Hematopoietic multipotent progenitor cell treated with erythropoietin and hydrocortisone succinate and interleukin-3 and kit ligand, for 8 days (in vitro differentiated cells): ENCODE results near the gene DNAJC9.

ENCODE experiments used
- DNase-seq: peaks from one replicate; pipeline ENCODE4 v3.0.0-alpha.2; 2015

DNAJC9 gene

DNA sequence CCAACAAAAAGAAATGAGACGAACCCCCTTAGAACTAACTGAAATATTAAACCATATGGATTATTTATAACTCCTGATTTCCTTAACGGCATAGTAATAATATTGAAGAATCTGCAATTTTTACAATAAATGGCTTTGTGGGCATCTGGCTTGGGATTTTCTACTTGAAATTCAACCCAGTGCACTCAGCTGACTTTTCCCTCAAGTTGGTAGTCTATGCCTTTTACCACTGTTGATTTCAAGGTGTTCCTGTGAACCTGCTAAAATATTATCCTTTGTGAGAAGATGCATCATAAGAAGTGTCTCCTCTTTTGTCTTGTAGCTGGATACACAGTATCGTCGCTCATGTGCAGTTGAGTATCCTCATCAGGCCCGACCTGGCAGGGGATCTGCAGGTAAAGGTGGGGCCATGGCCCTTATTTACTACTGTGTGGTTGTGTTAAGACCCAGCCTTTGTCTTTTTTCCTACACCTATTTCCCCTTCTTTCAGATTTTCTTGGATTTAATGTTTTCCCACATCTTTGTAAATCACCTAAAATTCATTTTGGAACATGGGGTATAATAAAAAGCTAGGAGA, 8.0 kb downstream of the DNAJC9 start:
- no peak for DNase-seq

DNA sequence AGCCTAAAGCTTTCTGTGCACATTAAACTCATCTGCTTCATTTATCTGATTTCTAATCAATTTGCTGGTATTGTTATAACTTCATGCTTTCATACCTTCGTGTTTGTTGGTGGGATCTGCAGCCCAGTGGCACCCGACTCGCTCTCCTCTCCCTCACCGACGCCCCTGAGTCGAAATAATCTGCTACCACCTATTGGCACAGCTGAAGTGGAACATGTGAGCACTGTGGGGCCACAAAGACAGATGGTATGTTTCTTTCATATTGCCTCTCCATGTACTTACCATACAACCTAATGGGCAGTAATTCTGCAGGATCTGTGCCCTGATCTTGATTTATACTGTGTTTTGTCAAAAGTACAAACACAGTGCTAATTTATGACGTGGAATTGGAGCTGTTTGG, 12.4 kb downstream of the DNAJC9 start:
- no peak for DNase-seq

DNA sequence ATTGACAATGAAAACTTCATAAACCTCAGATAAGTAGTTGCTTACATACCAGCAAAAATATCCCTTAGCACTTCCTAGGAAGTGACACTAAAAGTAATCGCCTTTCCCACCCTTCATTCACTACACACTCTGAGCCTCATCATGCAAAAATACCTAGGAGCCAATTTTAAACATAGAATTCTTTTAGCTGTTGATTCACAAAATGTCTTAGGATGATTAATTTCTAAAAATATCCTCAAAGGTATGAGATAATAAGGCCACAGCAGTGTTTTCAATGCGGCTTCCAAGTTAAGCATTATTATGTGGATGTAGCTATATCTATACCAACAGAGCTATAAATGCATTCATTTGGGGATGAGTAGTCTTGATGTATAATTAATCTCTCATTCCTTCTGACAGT, 13.2 kb downstream of the DNAJC9 start:
- no peak for DNase-seq

DNA sequence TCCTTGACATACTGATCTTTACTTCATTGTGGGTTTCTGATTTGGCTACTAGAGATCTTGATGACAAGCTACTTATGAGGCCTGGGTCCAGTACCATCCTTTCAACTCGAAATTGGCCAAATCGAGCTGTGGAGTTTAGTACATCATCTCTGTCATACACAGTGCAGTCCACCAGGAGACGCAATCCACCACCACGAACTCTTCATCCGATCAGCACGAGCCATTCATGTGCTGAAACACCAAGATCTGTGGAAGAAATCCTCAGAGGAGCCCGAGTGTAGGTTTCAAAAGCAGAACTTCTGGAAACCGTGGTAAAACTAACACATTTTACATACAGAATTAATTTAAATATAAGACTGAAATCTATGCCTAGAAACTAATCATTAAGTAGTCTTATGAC, 14.2 kb downstream of the DNAJC9 start:
- DNase-seq = peak; percentile 51

DNA sequence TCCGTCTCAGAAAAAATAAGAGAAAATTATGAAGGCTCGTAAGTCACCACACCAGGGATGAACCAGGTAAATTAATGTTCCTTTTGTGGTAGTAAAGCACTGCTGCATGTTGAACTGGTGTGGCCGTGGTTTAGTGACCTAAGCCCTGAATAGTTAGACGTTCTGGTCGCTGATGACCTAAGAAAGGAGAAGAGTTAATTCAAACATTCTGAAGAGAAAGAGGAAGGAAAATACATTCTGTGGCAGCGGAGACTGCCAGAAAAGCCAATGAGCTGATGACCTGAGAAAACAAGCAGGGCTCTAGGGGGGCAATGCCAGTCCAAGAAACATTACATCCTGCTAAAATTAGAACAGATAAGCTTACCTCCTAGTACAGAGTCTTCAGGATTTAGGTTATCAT, 17.5 kb downstream of the DNAJC9 start:
- DNase-seq = no peak

DNA sequence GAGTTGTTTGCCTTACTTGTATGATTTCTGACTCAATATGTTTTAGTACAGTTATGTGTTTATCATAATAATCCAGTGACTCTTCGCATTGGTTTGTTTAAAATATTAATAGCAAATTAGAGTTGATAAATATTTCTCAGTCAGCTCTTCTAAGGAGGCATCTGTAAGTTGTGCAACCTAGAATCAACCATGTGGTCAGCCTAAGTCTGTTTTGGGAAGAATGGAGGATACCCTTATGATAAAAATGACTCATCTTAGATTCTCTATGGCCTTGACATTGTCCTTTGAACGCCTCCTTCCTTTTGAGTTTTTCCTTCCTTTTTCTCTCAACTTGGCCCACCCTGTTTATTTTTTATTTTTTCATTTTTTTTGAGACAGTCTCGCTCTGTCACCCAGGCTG, 18.8 kb downstream of the DNAJC9 start:
- no peak for DNase-seq

DNA sequence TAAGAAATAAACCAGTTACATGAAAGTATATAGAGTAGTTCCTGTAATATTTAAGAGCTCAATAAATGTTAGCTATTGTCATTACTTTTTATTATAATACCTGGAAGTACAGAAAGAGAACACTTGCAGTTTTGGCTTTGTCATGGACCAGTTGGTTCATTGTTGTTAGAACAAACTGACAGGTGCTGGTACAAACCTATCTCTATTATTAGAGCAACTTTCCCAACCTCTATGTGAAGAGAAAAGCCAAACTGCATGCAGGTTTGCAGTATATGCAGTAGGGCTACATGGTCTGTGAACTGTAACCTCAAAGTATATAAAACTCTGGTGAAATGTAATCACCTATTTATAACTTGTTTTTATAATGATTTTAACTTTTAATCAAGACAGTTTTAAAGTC, 20.4 kb downstream of the DNAJC9 start:
- DNase-seq = no peak

DNA sequence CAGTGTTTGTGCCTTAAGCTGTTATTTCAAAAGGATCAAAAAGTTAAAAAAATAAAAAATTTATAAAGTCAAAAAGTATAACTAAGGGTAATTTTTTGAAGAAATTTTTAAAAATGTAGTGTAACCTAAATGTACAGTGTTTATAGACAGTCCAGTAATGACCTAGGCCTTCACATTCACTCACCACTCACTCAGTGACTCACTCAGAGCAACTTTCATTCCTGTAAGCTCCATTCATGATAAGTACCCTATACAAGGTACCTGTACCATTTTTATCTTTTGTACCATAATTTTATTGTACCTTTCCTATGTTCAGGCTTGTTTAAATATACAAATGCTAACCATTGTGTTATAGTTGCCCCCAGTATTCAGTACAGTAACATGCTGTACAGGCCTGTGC, 21.5 kb downstream of the DNAJC9 start:
- DNase-seq = no peak

DNA sequence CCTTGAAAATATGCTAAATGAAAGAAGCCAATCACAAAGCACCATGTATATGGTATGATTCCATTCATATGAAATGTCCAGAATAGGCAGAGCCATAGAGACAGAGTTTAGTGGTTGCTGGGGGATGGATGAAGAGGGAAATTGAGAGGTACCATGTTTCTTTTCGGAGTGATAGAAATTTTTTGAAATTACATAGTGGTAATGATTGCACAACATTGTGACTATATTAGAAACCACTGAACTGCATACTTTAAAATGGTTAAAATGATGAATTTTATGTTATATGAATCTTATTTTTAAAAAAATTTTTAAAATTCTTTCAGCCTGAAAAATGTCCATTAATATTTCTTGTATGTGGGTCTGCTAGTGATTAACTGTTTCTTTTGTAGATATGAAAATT, 26.1 kb downstream of the DNAJC9 start:
- no peak for DNase-seq

DNA sequence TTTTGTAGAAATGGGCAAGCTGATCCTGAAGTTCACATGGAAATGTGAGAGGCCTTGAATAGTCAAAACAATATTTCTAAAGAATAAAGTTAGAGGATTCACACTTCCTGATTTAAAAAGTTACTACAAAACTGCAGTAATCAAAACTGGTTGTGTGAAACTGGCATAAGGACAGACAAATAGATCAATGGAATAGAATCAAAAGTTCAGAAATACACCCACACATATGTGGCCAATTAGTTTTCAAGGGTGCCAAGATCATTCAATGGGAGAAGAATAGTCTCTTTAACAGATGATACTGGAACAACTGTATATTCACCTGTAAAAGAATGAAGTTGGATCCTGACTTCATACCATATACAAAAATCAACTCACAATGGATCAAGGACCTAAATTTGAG, 27.7 kb downstream of the DNAJC9 start:
- no peak for DNase-seq

DNA sequence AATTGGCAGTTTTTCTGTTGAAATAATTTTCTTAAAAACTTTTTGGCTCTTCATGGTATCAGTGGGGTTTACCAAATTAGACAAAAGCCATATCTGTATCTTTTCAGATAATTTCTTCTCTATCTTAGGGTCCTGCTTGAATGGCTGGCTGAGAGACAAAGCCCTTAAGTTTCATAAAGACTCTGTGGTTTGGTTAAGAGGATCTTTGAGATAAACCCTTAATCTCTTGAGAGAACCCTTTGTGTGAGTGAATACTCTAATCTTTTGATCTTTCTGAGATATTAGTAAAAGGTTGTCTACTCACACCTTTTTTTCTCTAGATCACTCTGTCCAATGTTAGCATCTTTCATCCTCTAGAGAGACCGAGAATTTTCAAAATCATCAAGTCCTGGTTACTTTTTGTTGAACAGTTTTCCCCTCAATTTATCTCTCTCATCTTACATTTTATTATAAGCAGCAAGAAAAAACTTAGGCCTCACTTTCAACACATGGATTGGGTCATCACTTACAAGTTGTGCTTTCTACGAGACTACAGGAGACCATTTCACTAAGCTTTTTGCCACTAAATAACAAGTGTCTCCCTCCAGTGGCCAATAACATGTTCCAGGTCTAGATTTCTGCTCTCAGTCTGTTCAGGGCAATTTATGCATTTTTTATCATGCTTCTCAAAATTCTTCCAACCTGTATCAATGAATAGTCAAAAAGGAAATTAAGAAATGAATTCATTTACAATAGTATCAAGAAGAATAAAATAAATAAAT, 28.4 kb downstream of the DNAJC9 start:
- DNase-seq = peak; percentile 61

DNA sequence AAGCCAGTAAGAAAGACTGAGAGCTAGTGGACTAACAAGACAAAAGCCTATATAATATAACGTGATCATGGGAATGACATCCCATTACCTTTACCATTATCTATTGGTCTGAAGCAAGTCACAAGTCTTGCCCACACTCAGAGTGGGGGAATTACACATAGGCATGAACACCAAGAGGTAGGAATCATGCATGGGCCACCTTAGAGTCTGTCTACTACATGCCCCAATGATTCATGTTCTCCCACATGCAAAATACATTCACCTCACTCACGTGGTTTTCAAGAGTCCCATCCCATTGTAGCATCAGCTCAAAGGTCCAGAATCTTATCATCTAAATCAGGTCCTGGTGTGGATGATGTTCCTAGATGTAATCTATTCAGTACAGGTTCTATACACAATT, 29.4 kb downstream of the DNAJC9 start:
- no peak for DNase-seq

DNA sequence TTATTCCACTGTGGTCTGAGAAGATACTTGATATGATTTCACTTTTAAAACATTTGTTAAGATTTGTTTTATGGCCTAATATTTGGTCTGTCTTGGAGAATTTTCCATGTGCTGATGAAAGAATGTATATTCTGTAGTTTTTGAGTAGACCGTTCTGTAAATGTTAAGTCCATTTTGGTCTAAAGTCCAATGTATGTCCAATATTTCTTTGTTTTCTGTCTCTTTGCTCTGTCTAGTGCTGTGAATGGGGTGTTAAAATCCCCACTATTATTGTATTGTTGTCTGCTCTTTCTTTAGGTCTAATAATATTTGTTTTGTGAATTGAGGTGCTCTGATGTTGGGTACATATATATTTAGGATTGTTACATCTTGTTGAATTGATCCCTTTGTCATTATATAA, 31.3 kb downstream of the DNAJC9 start:
- no peak for DNase-seq

DNA sequence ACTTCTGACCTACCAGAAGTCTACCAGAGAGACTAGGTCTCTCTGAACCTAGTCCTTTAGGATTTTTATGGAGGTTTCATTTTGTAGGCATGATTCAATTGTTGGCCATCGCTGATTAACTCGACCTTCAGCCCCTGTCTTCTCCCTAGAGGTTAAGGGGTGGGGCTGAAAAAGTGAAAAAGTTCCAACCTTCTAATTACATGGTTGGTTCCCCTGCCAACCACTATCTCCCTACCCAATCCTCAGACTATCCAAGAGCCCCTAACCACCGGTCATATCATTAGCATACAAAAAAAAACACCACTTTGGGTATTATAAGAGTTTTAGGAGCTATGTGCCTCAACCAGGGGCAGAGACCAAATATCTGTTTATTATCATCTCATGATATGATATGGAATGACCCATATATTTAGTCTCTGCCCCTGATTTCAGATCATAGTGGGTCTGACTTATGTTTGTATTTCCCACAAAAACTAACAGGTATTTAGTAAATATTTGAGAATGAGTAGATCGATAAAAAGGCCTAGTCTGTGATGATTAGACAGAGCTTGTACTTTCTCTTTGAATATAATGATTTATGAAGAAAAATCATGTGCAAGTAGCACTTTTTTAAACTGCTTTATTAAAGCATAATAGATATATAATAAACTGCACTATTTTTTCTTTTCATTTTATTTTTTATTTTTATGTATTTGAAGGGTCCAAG, 35.8 kb downstream of the DNAJC9 start:
- no peak for DNase-seq

DNA sequence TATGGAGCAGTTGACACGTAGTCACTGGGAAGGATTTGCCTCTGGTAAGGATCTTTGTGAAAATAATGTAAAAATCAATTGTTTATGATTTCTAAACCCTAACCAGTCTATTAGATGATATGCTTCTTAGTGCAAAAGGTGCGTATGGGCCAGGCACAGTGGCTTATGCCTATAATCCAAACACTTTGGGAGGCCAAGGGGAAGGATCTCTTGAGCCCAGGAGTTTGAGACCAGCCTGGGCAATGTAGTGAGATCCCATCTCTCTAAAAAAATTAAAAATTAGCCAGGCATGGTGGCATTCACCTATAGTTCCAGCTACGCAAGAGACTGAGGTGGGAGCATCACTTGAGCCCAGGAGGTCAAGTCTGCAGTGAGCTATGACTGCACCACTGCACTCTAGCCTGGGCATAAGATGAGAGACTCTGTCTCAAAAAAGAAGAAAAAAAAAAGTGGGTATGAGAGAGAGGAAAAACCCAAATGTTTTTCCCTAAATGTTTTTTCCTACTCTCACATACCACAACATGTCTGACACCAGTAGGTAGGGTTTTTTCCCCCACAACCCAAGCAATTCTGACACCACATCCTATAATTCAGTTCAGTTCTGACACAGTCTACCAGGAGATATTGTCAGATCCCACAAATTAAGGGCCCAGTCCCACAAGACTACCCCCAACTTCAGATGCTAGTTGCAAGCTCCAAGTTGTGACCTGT, 36.5 kb downstream of the DNAJC9 start:
- no peak for DNase-seq

DNA sequence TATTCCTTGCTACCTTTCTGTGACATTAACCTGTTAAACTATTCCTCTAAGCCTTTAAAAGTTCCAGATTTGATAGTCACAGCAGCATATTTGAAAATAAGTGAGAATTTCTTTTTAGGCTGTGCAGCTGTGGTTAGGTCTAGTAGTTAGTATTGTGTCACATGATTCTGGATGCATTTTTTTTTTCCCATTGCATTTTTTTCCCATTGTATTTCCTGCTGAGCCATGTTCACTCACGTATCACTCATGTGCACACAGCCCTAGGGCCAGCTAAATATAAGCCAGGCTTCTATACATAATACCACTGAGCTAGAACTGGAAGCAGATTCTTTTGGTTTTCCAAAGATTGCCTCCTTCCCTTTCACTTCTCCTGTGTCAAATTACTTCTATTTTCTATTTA, 37.4 kb downstream of the DNAJC9 start:
- no peak for DNase-seq

DNA sequence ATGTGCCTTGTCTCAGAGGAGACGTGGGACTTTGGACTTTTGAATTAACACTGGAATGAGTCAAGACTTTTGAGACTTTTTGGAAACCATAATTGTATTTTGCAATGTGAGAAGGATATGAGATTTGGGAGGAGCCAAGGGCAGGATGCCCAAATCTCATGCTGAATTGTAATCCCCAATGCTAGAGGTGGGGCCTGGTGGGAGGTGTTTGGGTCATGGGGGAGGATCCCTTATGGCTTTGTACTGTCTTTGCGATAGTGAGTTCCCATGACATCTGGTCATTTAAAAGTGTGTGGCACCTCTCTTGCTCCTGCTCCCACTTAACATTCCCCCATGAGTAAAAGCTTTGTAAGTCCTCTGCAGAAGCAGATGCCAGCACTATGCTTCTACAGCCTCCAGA, 39.2 kb downstream of the DNAJC9 start:
- no peak for DNase-seq

DNA sequence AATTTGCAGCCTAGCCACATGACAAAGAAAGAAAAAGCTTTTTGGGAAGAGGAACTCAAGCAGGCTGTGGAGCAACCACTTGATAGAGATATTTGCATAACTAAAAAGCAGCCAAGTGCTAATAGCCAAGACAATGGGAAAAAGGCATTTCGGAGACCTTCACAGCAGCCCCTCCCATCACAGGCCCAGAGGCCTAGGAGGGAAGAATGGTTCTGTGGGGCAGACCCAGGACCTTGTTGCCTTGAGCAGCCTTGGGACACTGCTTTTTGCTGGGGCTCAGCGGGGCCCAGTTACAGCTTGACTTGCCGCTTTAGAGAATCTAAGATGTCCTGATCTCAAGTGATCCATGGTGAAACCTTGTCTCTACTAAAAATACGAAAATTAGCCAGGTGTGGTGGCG, 40.7 kb downstream of the DNAJC9 start:
- no peak for DNase-seq

DNA sequence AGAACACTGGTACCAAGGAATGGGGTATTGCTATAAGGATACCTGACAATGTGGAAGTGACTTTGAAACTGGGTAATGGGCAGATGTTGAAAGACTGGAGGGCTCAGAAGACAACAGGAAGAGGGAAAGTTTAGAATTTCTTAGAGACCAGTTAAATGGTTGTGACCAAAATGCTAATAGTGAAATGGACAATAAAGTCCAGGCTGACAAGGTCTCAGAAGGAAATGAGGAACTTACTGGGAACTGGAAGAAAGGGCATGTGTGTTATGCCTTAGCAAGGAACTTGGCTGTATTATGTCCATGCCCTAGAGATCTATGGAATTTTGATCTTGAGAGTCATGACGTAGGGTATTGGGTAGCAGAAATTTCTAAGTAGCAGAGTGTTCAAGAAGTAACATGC, 41.2 kb downstream of the DNAJC9 start:
- no peak for DNase-seq

DNA sequence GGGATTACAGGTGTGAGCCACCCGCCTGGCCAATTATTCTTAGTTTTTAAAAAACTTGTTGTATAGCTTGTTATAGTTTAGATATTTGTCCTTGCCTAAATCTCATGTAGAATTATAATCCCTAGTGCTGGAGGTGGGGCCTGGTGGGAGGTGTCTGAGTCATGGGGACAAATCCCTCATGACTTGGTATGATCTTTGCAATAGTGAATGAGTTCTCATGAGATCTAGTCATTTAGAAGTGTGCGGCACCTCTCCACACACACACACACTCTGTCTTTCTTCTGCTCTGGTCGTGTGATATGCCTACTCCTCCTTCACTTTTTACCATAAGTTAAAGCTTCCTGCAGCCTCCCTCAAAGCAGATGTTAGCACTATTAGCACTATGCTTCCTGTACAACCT, 42.0 kb downstream of the DNAJC9 start:
- no peak for DNase-seq
